ENCODE data around the gene CDH13.

CDH13 gene

GRCh38 chr16:83743720-83744119 lies 1117.0 kb downstream of the CDH13 start:
- no peak for DNase-seq

GRCh38 chr16:83744441-83744981 lies 1117.7 kb downstream of the CDH13 start:
- no peak for DNase-seq

- no peak for DNase-seq
These were observed 1119.8 kb downstream of the CDH13 start for GRCh38 chr16:83746611-83747010.

GRCh38 chr16:83747936-83748335 lies 1121.2 kb downstream of the CDH13 start:
- DNase-seq, result no peak

GRCh38 chr16:83755391-83755790 lies 1128.6 kb downstream of the CDH13 start:
- no peak for DNase-seq

- no peak for DNase-seq
These were observed 1135.6 kb downstream of the CDH13 start for GRCh38 chr16:83762141-83762991.

GRCh38 chr16:83762992-83763358 lies 1136.2 kb downstream of the CDH13 start:
- DNase-seq, result no peak

GRCh38 chr16:83768986-83769385 lies 1142.2 kb downstream of the CDH13 start:
- DNase-seq, result no peak

- DNase-seq, result no peak
These were observed 1142.7 kb downstream of the CDH13 start for GRCh38 chr16:83769397-83770008.

- DNase-seq, result no peak
These were observed 1144.7 kb downstream of the CDH13 start for GRCh38 chr16:83771306-83771942.

- DNase-seq, result no peak
These were observed 1146.0 kb downstream of the CDH13 start for GRCh38 chr16:83772806-83773205.

GRCh38 chr16:83774066-83774465 lies 1147.3 kb downstream of the CDH13 start:
- no peak for DNase-seq

- DNase-seq, result no peak
These were observed 1150.2 kb downstream of the CDH13 start for GRCh38 chr16:83776944-83777343.

GRCh38 chr16:83779886-83780285 lies 1153.1 kb downstream of the CDH13 start:
- DNase-seq, result no peak

GRCh38 chr16:83785455-83785854 lies 1158.7 kb downstream of the CDH13 start:
- no peak for DNase-seq

- DNase-seq, result no peak
These were observed 1163.1 kb downstream of the CDH13 start for GRCh38 chr16:83789642-83790401.

- no peak for DNase-seq
These were observed 1165.1 kb downstream of the CDH13 start for GRCh38 chr16:83791916-83792315.

- DNase-seq, result no peak
These were observed 1165.6 kb downstream of the CDH13 start for GRCh38 chr16:83792391-83792790.

GRCh38 chr16:83793179-83793578 lies 1166.4 kb downstream of the CDH13 start:
- no peak for DNase-seq

- DNase-seq, result no peak
These were observed 1168.2 kb downstream of the CDH13 start for GRCh38 chr16:83794860-83795554.

- DNase-seq, result no peak
These were observed 1170.2 kb downstream of the CDH13 start for GRCh38 chr16:83797013-83797412.

- no peak for DNase-seq
These were observed 1172.6 kb downstream of the CDH13 start for GRCh38 chr16:83799336-83799735.

All from activated effector memory CD4-positive, alpha-beta T cell treated with Interleukin-2 at 50 U/mL for 16 hours (primary cell).